Lung (tissue), 12 donors: ENCODE results near the gene SASH1. TPM values are rescaled to one million over a fixed set of nuclear protein-coding genes. Genes with fewer than 3 reads are reported as not detected.
"Not testable (repeated sequence)": the region's sequence is repeated elsewhere in the genome, so short reads cannot be mapped to it uniquely, and the experiment has no call there.

ENCODE experiments used
- ATAC-seq: fragments of 200-7000 bp; cut with Tn5 transposase; one replicate; pipeline ENCODE4 v1.9.1; 2020; ENCODE audit warnings: moderate number of reproducible peaks; ENCODE audit not compliant: insufficient read depth, low FRiP score
- DNase-seq, 3 donors: peaks; one replicate each; pipeline ENCODE4 v3.0.0-alpha.2; 2013 to 2017
- H3K27ac ChIP-seq, 2 donors: one replicate each; pipeline ENCODE4 v1.5.1; 2013; ENCODE audit warnings: mild to moderate bottlenecking in 2 of 2, moderate library complexity in 2 of 2, control low read depth in 1 of 2, inconsistent platforms in 1 of 2, low read depth in 1 of 2, low read length in 1 of 2
- H3K27me3 ChIP-seq, 3 donors: one replicate each; pipeline ENCODE4 v1.5.1; 2013; ENCODE audit warnings: low read length in 2 of 3; ENCODE audit not compliant: control insufficient read depth in 3 of 3, insufficient read depth in 3 of 3
- H3K36me3 ChIP-seq, 4 donors: one replicate each; pipeline ENCODE4 v1.5.1; 2013; ENCODE audit warnings: low read length in 4 of 4, mild to moderate bottlenecking in 1 of 4, moderate library complexity in 1 of 4; ENCODE audit not compliant: control insufficient read depth in 4 of 4, insufficient read depth in 4 of 4
- H3K4me1 ChIP-seq, 5 donors: one replicate each; pipeline ENCODE4 v1.5.1; 2013; ENCODE audit warnings: low read length in 5 of 5, mild to moderate bottlenecking in 2 of 5, moderate library complexity in 1 of 5; ENCODE audit not compliant: control insufficient read depth in 5 of 5, insufficient read depth in 5 of 5
- H3K4me3 ChIP-seq: one replicate; pipeline ENCODE4 v1.5.1; 2013; ENCODE audit warnings: mild to moderate bottlenecking, control low read depth, moderate library complexity
- H3K9ac ChIP-seq, 2 donors: one replicate each; pipeline ENCODE4 v1.5.1; 2013; ENCODE audit warnings: low read length in 2 of 2, control low read depth in 1 of 2; ENCODE audit not compliant: insufficient read depth in 1 of 2
- H3K9me3 ChIP-seq, 4 donors: one replicate each; pipeline ENCODE4 v1.5.1; 2013; ENCODE audit warnings: low read length in 3 of 4, mild to moderate bottlenecking in 1 of 4, moderate library complexity in 1 of 4; ENCODE audit not compliant: control insufficient read depth in 4 of 4, insufficient read depth in 3 of 4
- WGBS, 2 donors: extraction: QIAGEN DNeasy Blood & Tissue Kit; methylation state at CpG; one replicate each; pipeline ENCODE4 v1.1.7; 2013; 5-methylcytosine and 5-hydroxymethylcytosine counted together
- polyA plus RNA-seq, 2 donors: library from polyadenylated mRNA; stranded (reverse); fragments of 200-250 nt; gene quantifications; one replicate each; pipeline ENCODE4 v1.2.1, GENCODE V29; 2013
- total RNA-seq, 2 donors: library from RNA; depleted of rRNA in 1 of 2; stranded (reverse); fragments of >200 nt in 1 of 2; gene quantifications; one replicate each; pipeline ENCODE4 v1.2.1, GENCODE V29; 2014 to 2021
- TF ChIP-seq, protein P1 (sequence below): IDR thresholded peaks from 2 replicates; pipeline ENCODE4 v1.5.1; 2012; ENCODE audit warnings: mild to moderate bottlenecking; ENCODE audit errors: control extremely low read depth, extremely low read depth
- donor health status: control.
- donor health status: control.
- donor health status: Bipolar disorder and iron deficiency.
- donor health status: healthy.
- donor health status: DM: yes; HTN: yes; CAD: no.

SASH1 gene
- total and polyA plus RNA-seq, 4 donors, result 18.8 to 114 (median 42.2) TPM

DNA sequence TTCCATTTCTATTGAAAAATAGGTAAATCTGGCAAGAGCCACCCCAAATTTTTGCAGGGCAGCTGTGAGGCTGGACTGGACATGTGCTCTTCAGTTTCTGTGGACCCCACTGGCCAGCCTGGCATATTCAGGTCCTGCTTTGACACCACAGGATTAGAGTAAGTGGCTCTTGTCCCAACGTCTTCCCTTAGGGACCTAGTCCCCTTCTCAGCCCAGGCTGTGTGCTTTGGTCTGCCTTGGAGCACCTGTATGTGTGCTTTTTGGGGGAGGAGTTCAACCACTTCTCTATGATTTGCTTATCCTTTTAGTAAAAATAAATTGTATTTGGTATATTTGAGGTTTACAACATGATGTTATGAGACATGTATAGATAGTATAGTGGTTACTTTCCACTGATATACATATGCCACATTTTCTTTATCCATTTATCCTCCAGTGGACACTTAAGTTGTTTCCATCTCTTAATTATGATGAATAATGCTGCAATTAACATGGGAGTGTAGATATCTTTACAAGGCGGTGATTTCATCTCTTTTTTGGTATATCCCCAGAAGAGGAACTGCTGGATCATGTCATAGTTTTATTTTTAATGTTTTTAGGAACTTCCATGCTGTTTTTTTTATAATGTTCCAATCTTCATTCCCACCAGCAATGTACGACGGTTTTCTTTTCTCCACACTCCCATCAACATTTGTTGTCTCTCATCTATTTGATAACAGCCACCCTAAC, 236.4 kb downstream of the SASH1 start:
- H3K27me3 ChIP-seq, result no peaks in the 10 kb centered on the region
- no peak overlapping the region for H3K27ac ChIP-seq
- H3K9me3 ChIP-seq, result peaks cover 0 to under 1% (median 0%) of the 10 kb centered on the region in 4 donors
- no peak overlapping the region for H3K9ac ChIP-seq
- no peaks in the 10 kb centered on the region for H3K36me3 ChIP-seq
- H3K4me3 ChIP-seq, result no peak overlapping the region
- ATAC-seq (no peak), DNase-seq (no peak)
- TF ChIP-seq, protein P1, sequence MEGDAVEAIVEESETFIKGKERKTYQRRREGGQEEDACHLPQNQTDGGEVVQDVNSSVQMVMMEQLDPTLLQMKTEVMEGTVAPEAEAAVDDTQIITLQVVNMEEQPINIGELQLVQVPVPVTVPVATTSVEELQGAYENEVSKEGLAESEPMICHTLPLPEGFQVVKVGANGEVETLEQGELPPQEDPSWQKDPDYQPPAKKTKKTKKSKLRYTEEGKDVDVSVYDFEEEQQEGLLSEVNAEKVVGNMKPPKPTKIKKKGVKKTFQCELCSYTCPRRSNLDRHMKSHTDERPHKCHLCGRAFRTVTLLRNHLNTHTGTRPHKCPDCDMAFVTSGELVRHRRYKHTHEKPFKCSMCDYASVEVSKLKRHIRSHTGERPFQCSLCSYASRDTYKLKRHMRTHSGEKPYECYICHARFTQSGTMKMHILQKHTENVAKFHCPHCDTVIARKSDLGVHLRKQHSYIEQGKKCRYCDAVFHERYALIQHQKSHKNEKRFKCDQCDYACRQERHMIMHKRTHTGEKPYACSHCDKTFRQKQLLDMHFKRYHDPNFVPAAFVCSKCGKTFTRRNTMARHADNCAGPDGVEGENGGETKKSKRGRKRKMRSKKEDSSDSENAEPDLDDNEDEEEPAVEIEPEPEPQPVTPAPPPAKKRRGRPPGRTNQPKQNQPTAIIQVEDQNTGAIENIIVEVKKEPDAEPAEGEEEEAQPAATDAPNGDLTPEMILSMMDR, result no peak
- 76 to 84% methylated on average over 4 of the region's 4 CpGs for WGBS, 2 donors
- peaks cover 0 to 2% (median 0%) of the 10 kb centered on the region in 5 donors for H3K4me1 ChIP-seq

DNA sequence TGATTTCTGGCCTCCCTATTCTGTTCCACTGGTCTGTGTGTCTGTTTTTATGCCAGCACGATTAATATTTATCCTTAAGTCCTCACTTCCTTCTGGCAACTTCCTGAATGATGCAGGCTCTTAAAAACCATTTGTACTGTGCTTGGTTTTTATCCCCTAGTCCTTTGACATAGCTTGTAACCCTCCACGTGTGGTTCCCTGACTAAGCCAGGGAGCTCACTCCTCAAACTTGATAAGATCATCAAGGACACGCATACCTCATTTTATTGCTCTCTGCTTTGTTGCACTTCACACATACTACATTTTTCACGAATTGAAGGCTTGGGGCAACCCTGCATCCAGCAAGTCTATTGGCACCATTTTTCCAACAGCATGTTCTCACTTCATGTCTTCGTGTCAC, 237.8 kb downstream of the SASH1 start:
- 51 to 59% methylated on average over 5 of the region's 5 CpGs for WGBS, 2 donors
- peaks cover 0 to 8% (median 1%) of the 10 kb centered on the region in 4 donors for H3K9me3 ChIP-seq
- H3K9ac ChIP-seq, result no peak overlapping the region
- no peak overlapping the region for H3K27ac ChIP-seq
- no peak for DNase-seq
- H3K27me3 ChIP-seq, result no peaks in the 10 kb centered on the region
- TF ChIP-seq, protein P1, result no peak
- H3K4me3 ChIP-seq, result no peak overlapping the region
- no peaks in the 10 kb centered on the region for H3K36me3 ChIP-seq
- no peak for ATAC-seq
- peaks cover 0 to 2% (median 0%) of the 10 kb centered on the region in 5 donors for H3K4me1 ChIP-seq

DNA sequence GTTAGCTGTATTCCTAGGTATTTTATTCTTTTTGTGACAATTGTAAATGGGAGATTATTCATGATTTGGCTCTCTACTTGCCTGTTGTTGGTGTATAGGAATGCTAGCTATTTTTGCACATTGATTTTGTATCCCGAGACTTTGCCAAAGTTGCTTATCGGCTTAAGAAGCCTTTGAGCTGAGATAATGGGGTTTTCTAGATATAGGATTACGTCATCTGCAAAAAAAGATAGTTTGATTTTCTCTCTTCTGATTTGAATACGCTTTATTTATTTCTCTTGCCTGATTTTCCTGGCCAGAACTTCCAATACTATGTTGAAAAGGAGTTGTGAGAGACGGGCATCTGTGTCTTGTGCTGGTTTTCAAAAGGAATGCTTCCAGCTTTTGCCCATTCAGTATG, 241.0 kb downstream of the SASH1 start:
- TF ChIP-seq, protein P1, result no peak
- no peak for DNase-seq
- ATAC-seq, result no peak
- no peaks in the 10 kb centered on the region for H3K27me3 ChIP-seq
- no peak overlapping the region for H3K9ac ChIP-seq
- WGBS, 2 donors, result 89% methylated on average over 5 of the region's 5 CpGs
- H3K9me3 ChIP-seq, result peaks cover 0 to 8% (median 1%) of the 10 kb centered on the region in 4 donors
- H3K36me3 ChIP-seq, result no peaks in the 10 kb centered on the region
- no peak overlapping the region for H3K4me3 ChIP-seq
- H3K27ac ChIP-seq, result no peak overlapping the region
- no peaks in the 10 kb centered on the region for H3K4me1 ChIP-seq

DNA sequence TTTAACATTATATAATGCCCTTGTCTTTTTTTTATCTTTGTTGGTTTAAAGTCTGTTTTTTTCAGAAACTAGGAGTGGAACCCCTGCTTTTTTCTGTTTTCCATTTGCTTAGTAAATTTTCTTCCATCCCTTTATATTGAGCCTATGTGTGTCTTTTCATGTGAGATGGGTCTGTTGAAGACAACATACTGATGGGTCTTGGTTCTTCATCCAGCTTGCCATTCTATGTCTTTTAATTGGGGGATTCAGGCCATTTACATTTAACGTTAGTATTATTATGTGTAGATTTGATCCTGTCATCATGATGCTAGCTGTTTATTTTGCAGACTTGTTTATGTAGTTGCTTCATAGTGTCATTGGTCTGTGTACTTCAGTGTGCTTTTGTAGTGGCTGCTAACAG, 243.0 kb downstream of the SASH1 start:
- 100% methylated on average over 1 of the region's 1 CpG for WGBS, 2 donors
- not testable (repeated sequence) for H3K9me3 ChIP-seq, H3K4me1 ChIP-seq, H3K9ac ChIP-seq, DNase-seq, ATAC-seq, H3K36me3 ChIP-seq, H3K27me3 ChIP-seq, H3K4me3 ChIP-seq, H3K27ac ChIP-seq
